ENCODE data around the gene WASL.
"Not testable (repeated sequence)": the region's sequence is repeated elsewhere in the genome, so short reads cannot be mapped to it uniquely, and the experiment has no call there.

The WASL gene

GRCh38 chr7:123748734-123749536 is at the start of gene WASL:
TSS of gene WASL (minus strand) at chr7:123749003. CDS start at chr7:123748734, 269 bp downstream.
- DNase-seq (ENCODE audit: low spot score) = peak; percentile 94

GRCh38 chr7:123797673-123798531 is 49.1 kb upstream of the WASL start:
- DNase-seq (ENCODE audit: low spot score) = peak; percentile 40

- DNase-seq (ENCODE audit: low spot score) = no peak
These were observed 47.8 kb upstream of the WASL start for GRCh38 chr7:123796568-123796967.

- no peak for DNase-seq (ENCODE audit: low spot score)
These were observed 47.1 kb upstream of the WASL start for GRCh38 chr7:123795917-123796316.

- not testable (repeated sequence) for DNase-seq (ENCODE audit: low spot score)
These were observed 46.3 kb upstream of the WASL start for GRCh38 chr7:123795116-123795515.

GRCh38 chr7:123792547-123792946 is 43.7 kb upstream of the WASL start:
- DNase-seq (ENCODE audit: low spot score) = no peak

GRCh38 chr7:123791001-123791400 is 42.2 kb upstream of the WASL start:
- no peak for DNase-seq (ENCODE audit: low spot score)

GRCh38 chr7:123789817-123790216 is 41.0 kb upstream of the WASL start:
- no peak for DNase-seq (ENCODE audit: low spot score)

- DNase-seq (ENCODE audit: low spot score) = no peak
These were observed 40.5 kb upstream of the WASL start for GRCh38 chr7:123789206-123789784.

- DNase-seq (ENCODE audit: low spot score) = no peak
These were observed 39.8 kb upstream of the WASL start for GRCh38 chr7:123788584-123788983.

GRCh38 chr7:123787220-123788007 is 38.6 kb upstream of the WASL start:
- DNase-seq (ENCODE audit: low spot score) = no peak

GRCh38 chr7:123784263-123784662 is 35.5 kb upstream of the WASL start:
- DNase-seq (ENCODE audit: low spot score) = no peak

- no peak for DNase-seq (ENCODE audit: low spot score)
These were observed 35.0 kb upstream of the WASL start for GRCh38 chr7:123783820-123784219.

- DNase-seq (ENCODE audit: low spot score) = no peak
These were observed 33.4 kb upstream of the WASL start for GRCh38 chr7:123782071-123782798.

- not testable (repeated sequence) for DNase-seq (ENCODE audit: low spot score)
These were observed 31.7 kb upstream of the WASL start for GRCh38 chr7:123780472-123780871.

GRCh38 chr7:123774496-123774895 is 25.7 kb upstream of the WASL start:
- DNase-seq (ENCODE audit: low spot score) = no peak

GRCh38 chr7:123773481-123773880 is 24.7 kb upstream of the WASL start:
- DNase-seq (ENCODE audit: low spot score) = no peak

GRCh38 chr7:123772652-123773051 is 23.8 kb upstream of the WASL start:
- no peak for DNase-seq (ENCODE audit: low spot score)

- DNase-seq (ENCODE audit: low spot score) = no peak
These were observed 23.0 kb upstream of the WASL start for GRCh38 chr7:123771846-123772245.

GRCh38 chr7:123771256-123771655 is 22.5 kb upstream of the WASL start:
- DNase-seq (ENCODE audit: low spot score) = no peak

GRCh38 chr7:123770378-123770777 is 21.6 kb upstream of the WASL start:
- no peak for DNase-seq (ENCODE audit: low spot score)

Measured in iPS-NIHi11 (cell line).